Measurements from ENCODE around the gene PGAP3.
A peak's percentile ranks its signal among the peaks of the same experiment; 100 is the strongest.
"Not testable (repeated sequence)": the region's sequence is repeated elsewhere in the genome, so short reads cannot be mapped to it uniquely, and the experiment has no call there.

Gene PGAP3, protein sequence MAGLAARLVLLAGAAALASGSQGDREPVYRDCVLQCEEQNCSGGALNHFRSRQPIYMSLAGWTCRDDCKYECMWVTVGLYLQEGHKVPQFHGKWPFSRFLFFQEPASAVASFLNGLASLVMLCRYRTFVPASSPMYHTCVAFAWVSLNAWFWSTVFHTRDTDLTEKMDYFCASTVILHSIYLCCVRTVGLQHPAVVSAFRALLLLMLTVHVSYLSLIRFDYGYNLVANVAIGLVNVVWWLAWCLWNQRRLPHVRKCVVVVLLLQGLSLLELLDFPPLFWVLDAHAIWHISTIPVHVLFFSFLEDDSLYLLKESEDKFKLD

DNA sequence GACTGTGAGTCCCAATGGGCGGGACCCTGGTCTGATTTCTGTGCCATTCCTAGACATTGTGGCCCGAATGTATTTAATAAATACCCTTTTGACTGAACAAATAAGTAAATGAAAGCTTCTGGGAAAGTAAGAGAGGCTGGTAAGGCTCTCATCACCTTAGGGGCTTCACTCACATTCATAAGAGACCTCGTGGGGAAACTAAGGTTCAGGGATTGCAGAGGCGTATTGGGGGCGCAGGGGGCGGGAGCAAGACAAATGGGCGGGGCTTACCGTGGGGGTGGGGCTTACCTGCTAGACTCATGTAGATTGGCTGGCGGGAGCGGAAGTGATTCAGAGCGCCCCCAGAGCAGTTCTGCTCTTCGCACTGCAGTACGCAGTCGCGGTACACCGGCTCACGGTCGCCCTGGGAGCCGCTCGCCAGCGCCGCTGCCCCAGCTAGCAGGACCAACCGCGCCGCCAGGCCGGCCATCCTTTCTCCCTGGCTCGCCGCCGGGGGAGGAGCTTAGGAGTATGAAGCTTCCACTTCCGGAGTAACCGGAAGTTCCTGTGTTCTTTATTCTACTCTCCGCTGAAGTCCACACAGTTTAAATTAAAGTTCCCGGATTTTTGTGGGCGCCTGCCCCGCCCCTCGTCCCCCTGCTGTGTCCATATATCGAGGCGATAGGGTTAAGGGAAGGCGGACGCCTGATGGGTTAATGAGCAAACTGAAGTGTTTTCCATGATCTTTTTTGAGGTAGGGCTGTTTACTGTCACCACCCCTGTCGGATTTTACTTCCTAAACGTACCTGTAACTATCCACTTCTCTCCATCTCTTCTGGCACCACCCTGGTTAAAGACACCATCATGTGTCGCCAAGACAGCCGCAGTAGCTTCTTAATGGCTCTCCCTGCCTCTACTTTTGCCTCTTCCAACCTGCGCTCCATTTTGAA, at the start of gene PGAP3:
PGAP3 (minus strand) TSS at position 512 of the 929 bp plus-strand sequence; CDS start at position 469, 43 bp downstream.
- H3K4me3 ChIP-seq (ENCODE audit: low read length): peak within 1 kb of the TSS; percentile 85
- no peaks in the 10 kb centered on the region for H3K36me3 ChIP-seq (ENCODE audit: control insufficient read depth, insufficient read depth, low read length)
- peak within 1 kb of the TSS; percentile 91 for H3K27ac ChIP-seq (ENCODE audit: low read depth, low read length)
- no peaks in the 10 kb centered on the region for H3K27me3 ChIP-seq (ENCODE audit: control insufficient read depth, insufficient read depth, low read length)
- H3K9ac ChIP-seq (ENCODE audit: low read length): peak within 1 kb of the TSS; percentile 19
- H3K4me1 ChIP-seq (ENCODE audit: control insufficient read depth, insufficient read depth, low read length): peaks cover 8% of the 10 kb centered on the region

DNA sequence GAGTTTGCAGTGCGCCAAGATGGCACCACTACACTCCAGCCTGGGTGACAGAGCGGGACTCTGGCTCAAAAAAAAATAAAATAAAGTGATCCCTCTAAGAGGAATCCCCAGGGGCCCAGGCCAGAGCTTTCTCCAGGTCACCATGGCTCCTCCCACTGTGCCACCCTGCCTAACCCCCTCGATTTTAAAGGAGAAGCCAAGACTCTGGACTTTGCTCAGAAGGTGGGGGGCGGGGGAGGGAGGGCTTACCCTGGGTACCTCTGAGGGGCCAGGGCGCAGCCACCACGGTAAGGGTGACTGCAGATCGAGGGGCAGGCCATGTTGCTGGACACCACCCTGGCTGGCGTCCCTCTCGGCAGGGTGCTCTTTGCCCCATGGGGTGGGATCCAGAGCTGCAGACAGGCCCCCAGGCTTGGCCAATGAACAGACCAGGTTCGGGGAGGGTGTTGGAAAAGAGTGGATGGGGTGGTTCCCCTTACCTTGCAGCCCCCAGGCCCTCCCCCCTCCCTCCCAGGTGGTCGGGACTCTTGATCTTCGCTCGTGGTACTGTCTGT, 49.4 kb upstream of the PGAP3 start:
- H3K36me3 ChIP-seq (ENCODE audit: control insufficient read depth, insufficient read depth, low read length): no peaks in the 10 kb centered on the region
- peaks cover 21% of the 10 kb centered on the region for H3K27me3 ChIP-seq (ENCODE audit: control insufficient read depth, insufficient read depth, low read length)
- no peak overlapping the region for H3K9ac ChIP-seq (ENCODE audit: low read length)
- no peak overlapping the region for H3K4me3 ChIP-seq (ENCODE audit: low read length)
- H3K27ac ChIP-seq (ENCODE audit: low read depth, low read length): no peak overlapping the region
- H3K4me1 ChIP-seq (ENCODE audit: control insufficient read depth, insufficient read depth, low read length): no peaks in the 10 kb centered on the region

DNA sequence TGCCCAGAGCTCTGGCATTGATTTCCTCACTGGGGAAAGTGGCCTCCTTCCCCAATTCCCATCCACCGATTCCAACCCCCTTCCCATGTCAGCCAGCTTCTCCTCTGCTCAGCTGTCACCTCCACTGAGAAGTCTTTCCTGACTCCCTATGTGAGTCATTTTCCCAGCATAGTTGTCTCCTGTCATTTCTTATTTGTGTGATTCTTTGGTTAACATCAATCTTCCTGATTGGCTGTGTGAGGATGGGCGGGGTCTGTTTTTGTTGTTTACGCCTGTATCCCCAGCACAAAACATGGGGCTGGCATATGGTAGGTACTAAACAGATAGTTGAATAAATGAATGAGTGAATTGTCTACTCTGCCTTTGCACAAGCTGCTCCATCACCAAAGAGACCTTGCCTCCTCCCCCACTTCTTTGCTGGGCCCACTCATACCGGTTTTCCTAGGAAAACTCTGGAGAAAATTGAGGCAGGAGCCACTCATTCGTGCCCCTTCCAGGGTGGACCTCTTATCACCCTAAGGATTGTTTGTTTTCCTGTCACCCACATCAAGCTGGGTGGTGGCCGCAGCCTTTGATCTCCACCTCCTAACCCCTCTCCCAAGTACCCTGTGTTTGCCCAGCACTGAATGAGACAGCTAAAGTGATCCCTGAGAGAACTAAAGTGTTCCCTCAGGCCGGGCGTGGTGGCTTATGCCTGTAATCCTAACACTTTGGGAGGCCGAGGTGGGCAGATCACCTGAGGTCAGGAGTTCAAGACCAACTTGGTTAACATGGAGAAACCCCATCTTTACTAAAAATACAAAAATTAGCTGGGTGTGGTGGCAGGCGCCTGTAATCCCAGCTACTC, 48.7 kb upstream of the PGAP3 start:
- no peak overlapping the region for H3K9ac ChIP-seq (ENCODE audit: low read length)
- H3K4me1 ChIP-seq (ENCODE audit: control insufficient read depth, insufficient read depth, low read length): no peaks in the 10 kb centered on the region
- no peak overlapping the region for H3K27ac ChIP-seq (ENCODE audit: low read depth, low read length)
- peaks cover 21% of the 10 kb centered on the region for H3K27me3 ChIP-seq (ENCODE audit: control insufficient read depth, insufficient read depth, low read length)
- no peak overlapping the region for H3K4me3 ChIP-seq (ENCODE audit: low read length)
- H3K36me3 ChIP-seq (ENCODE audit: control insufficient read depth, insufficient read depth, low read length): no peaks in the 10 kb centered on the region

DNA sequence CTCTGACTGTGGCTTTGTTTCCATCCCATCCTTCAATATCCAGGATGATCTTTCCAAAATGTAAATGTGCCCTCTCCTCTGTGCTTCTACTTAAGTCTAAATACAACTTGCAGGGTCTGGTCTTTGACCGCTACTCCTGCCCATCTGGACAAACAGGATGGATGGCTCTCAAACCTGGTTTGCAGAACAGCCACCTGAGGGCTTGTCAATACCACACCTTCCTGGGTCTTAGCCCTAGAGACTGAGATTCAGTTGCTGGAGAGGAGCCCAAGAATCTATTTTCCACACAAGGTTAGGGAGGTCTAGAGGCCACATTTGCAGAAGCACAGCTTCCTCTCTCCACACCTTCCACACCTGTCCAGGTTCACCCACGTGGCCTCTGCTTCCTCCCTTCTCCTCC, 48.0 kb upstream of the PGAP3 start:
- no peaks in the 10 kb centered on the region for H3K36me3 ChIP-seq (ENCODE audit: control insufficient read depth, insufficient read depth, low read length)
- H3K9ac ChIP-seq (ENCODE audit: low read length): no peak overlapping the region
- no peak overlapping the region for H3K27ac ChIP-seq (ENCODE audit: low read depth, low read length)
- H3K4me3 ChIP-seq (ENCODE audit: low read length): no peak overlapping the region
- H3K27me3 ChIP-seq (ENCODE audit: control insufficient read depth, insufficient read depth, low read length): peaks cover 14% of the 10 kb centered on the region
- H3K4me1 ChIP-seq (ENCODE audit: control insufficient read depth, insufficient read depth, low read length): no peaks in the 10 kb centered on the region

- Histone ChIP-seq H3K9ac (ENCODE audit: low read length) (no peak overlapping the region), H3K4me3 (ENCODE audit: low read length) (no peak overlapping the region), H3K27ac (ENCODE audit: low read depth, low read length) (no peak overlapping the region), H3K4me1 (ENCODE audit: control insufficient read depth, insufficient read depth, low read length) (peaks cover 5% of the 10 kb centered on the region), H3K27me3 (ENCODE audit: control insufficient read depth, insufficient read depth, low read length) (peaks cover 3% of the 10 kb centered on the region), H3K36me3 (ENCODE audit: control insufficient read depth, insufficient read depth, low read length) (peaks cover under 1% of the 10 kb centered on the region)
These were observed 44.7 kb upstream of the PGAP3 start for GRCh38 chr17:39732586-39732985.

GRCh38 chr17:39730095-39730921, 42.5 kb upstream of the PGAP3 start, which contains the start of gene MIEN1:
Gene MIEN1, minus strand, starts transcription at chr17:39730532. Its CDS starts 37 bp downstream, at chr17:39730495.
- Histone ChIP-seq H3K4me3 (ENCODE audit: low read length) (peak within 1 kb of the TSS; percentile 83), H3K27ac (ENCODE audit: low read depth, low read length) (peak within 1 kb of the TSS; percentile 84), H3K4me1 (ENCODE audit: control insufficient read depth, insufficient read depth, low read length) (peaks cover 5% of the 10 kb centered on the region), H3K9ac (ENCODE audit: low read length) (peak within 1 kb of the TSS; percentile 81), H3K27me3 (ENCODE audit: control insufficient read depth, insufficient read depth, low read length) (no peaks in the 10 kb centered on the region), H3K36me3 (ENCODE audit: control insufficient read depth, insufficient read depth, low read length) (peaks cover 13% of the 10 kb centered on the region)

DNA sequence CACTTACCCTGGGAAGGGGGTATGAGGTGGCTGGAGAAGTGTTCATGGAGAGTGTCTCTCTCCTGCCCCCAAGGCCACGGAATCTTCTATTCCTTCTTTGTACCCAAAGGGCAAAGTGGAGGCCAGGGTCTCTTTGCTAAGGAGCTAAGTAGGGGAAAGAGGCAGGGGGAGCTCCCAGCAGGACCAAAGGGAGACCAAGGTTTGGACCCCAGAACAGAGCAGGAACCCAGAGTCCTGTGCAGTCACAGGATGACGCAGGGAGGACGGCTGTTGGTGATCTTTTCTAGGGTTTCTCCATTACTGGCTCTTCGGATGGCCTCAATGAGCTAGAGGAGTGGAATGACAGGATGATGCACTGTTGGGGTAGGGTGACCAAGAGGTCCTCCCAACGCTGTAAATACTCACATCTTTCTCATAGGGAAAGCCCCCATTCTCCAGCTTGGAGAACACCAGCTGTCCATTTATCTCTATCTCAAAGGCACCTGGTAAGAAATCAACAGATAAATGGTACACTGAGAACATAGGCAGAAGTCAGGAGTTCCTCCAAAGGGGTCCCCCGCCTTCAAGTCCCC, 41.5 kb upstream of the PGAP3 start:
- Histone ChIP-seq H3K4me1 (ENCODE audit: control insufficient read depth, insufficient read depth, low read length) (peaks cover 5% of the 10 kb centered on the region), H3K27ac (ENCODE audit: low read depth, low read length) (no peak overlapping the region), H3K4me3 (ENCODE audit: low read length) (peak overlapping the region; percentile 83), H3K27me3 (ENCODE audit: control insufficient read depth, insufficient read depth, low read length) (no peaks in the 10 kb centered on the region), H3K36me3 (ENCODE audit: control insufficient read depth, insufficient read depth, low read length) (peaks cover 22% of the 10 kb centered on the region), H3K9ac (ENCODE audit: low read length) (peak overlapping the region; percentile 81)

GRCh38 chr17:39727556-39727955, 39.7 kb upstream of the PGAP3 start:
- H3K27ac ChIP-seq (ENCODE audit: low read depth, low read length): no peak overlapping the region
- H3K27me3 ChIP-seq (ENCODE audit: control insufficient read depth, insufficient read depth, low read length): no peaks in the 10 kb centered on the region
- H3K9ac ChIP-seq (ENCODE audit: low read length): no peak overlapping the region
- H3K4me1 ChIP-seq (ENCODE audit: control insufficient read depth, insufficient read depth, low read length): peaks cover 5% of the 10 kb centered on the region
- H3K36me3 ChIP-seq (ENCODE audit: control insufficient read depth, insufficient read depth, low read length): peaks cover 25% of the 10 kb centered on the region
- no peak overlapping the region for H3K4me3 ChIP-seq (ENCODE audit: low read length)

DNA sequence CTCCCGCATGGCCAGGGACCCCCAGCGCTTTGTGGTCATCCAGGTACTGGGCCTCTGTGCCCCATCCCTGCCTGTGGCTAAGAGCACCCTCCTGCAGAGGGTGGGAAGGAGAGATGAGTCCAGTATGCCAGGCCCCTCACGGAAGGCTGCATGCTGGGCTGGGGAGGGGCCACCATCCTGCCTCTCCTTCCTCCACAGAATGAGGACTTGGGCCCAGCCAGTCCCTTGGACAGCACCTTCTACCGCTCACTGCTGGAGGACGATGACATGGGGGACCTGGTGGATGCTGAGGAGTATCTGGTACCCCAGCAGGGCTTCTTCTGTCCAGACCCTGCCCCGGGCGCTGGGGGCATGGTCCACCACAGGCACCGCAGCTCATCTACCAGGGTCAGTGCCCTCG, 38.8 kb upstream of the PGAP3 start:
- H3K4me3 ChIP-seq (ENCODE audit: low read length): no peak overlapping the region
- H3K36me3 ChIP-seq (ENCODE audit: control insufficient read depth, insufficient read depth, low read length): peaks cover 27% of the 10 kb centered on the region

GRCh38 chr17:39725923-39726322, 38.1 kb upstream of the PGAP3 start:
- not testable (repeated sequence) for H3K27ac ChIP-seq (ENCODE audit: low read depth, low read length); H3K9ac ChIP-seq (ENCODE audit: low read length); H3K4me1 ChIP-seq (ENCODE audit: control insufficient read depth, insufficient read depth, low read length); H3K4me3 ChIP-seq (ENCODE audit: low read length); H3K27me3 ChIP-seq (ENCODE audit: control insufficient read depth, insufficient read depth, low read length)
- H3K36me3 ChIP-seq (ENCODE audit: control insufficient read depth, insufficient read depth, low read length): peaks cover 28% of the 10 kb centered on the region

More for the DNA sequence above, 38.8 kb upstream of the PGAP3 start:
- Histone ChIP-seq H3K27me3 (ENCODE audit: control insufficient read depth, insufficient read depth, low read length) (no peaks in the 10 kb centered on the region), H3K9ac (ENCODE audit: low read length) (no peak overlapping the region), H3K4me1 (ENCODE audit: control insufficient read depth, insufficient read depth, low read length) (peaks cover 5% of the 10 kb centered on the region), H3K27ac (ENCODE audit: low read depth, low read length) (no peak overlapping the region)

DNA sequence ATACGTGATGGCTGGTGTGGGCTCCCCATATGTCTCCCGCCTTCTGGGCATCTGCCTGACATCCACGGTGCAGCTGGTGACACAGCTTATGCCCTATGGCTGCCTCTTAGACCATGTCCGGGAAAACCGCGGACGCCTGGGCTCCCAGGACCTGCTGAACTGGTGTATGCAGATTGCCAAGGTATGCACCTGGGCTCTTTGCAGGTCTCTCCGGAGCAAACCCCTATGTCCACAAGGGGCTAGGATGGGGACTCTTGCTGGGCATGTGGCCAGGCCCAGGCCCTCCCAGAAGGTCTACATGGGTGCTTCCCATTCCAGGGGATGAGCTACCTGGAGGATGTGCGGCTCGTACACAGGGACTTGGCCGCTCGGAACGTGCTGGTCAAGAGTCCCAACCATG, 36.9 kb upstream of the PGAP3 start:
- H3K9ac ChIP-seq (ENCODE audit: low read length): no peak overlapping the region
- H3K27me3 ChIP-seq (ENCODE audit: control insufficient read depth, insufficient read depth, low read length): no peaks in the 10 kb centered on the region
- H3K4me1 ChIP-seq (ENCODE audit: control insufficient read depth, insufficient read depth, low read length): peaks cover 2% of the 10 kb centered on the region
- H3K36me3 ChIP-seq (ENCODE audit: control insufficient read depth, insufficient read depth, low read length): peaks cover 30% of the 10 kb centered on the region
- H3K4me3 ChIP-seq (ENCODE audit: low read length): no peak overlapping the region
- H3K27ac ChIP-seq (ENCODE audit: low read depth, low read length): no peak overlapping the region
